ENCODE results near the gene DENND1A. TPM values are rescaled to one million over a fixed set of nuclear protein-coding genes. Genes with fewer than 3 reads are reported as not detected.

The DENND1A gene
- total RNA-seq, 1 experiment from 2014 or later, result 19.7 TPM

DNA sequence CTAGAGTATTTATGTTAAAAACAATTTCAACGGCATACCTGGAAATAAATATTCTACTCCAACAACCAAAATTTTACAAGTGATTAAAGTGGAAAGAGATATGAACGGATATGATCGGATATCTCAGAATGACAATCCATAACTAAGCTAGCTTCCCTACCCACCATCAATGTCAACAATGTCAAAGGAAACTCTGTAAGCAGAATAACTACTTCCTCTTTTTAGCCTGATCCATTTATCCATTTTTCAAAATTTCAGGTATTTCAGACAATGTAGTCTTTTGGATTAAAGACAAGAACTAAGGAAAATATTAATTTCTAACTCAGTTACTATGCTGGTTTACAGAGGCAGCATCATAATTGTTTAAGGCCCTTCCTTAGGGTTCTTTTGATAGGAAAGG is 188.7 kb downstream of the DENND1A start:
- Histone ChIP-seq H3K27ac (ENCODE audit: low read length) (no peak overlapping the region), H3K27me3 (ENCODE audit: control insufficient read depth, insufficient read depth, low read length) (no peaks in the 10 kb centered on the region), H3K36me3 (ENCODE audit: control insufficient read depth, insufficient read depth, low read length) (no peaks in the 10 kb centered on the region; the same call in 1 of the 2 replicates), H3K4me1 (ENCODE audit: control insufficient read depth, insufficient read depth, low read length) (no peaks in the 10 kb centered on the region), H3K4me3 (ENCODE audit: low read depth in 2 of 2, low read length in 2 of 2) (no peak overlapping the region), H3K9me3 (ENCODE audit: control insufficient read depth, insufficient read depth, low read depth, low read length) (no peaks in the 10 kb centered on the region)
- in situ Hi-C loops (cut with HindIII; ENCODE audit: low pct_unique_long_range_greater_than_20kb, low sequenced_read_pairs) (no loop called here), intact Hi-C loops (cut with micrococcal nuclease; ENCODE audit: unreplicated experiment) (no loop called here)
- POLR2A ChIA-PET, result no interaction called here
- ATAC-seq (no peak), DNase-seq (ENCODE audit: low read depth, low spot score) (no peak)
- CTCF ChIA-PET, result no interaction called here
- TF ChIP-seq, protein P1, sequence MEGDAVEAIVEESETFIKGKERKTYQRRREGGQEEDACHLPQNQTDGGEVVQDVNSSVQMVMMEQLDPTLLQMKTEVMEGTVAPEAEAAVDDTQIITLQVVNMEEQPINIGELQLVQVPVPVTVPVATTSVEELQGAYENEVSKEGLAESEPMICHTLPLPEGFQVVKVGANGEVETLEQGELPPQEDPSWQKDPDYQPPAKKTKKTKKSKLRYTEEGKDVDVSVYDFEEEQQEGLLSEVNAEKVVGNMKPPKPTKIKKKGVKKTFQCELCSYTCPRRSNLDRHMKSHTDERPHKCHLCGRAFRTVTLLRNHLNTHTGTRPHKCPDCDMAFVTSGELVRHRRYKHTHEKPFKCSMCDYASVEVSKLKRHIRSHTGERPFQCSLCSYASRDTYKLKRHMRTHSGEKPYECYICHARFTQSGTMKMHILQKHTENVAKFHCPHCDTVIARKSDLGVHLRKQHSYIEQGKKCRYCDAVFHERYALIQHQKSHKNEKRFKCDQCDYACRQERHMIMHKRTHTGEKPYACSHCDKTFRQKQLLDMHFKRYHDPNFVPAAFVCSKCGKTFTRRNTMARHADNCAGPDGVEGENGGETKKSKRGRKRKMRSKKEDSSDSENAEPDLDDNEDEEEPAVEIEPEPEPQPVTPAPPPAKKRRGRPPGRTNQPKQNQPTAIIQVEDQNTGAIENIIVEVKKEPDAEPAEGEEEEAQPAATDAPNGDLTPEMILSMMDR (IDR thresholded peaks at IDR 0.05), result no peak
- TF ChIP-seq, protein P2, sequence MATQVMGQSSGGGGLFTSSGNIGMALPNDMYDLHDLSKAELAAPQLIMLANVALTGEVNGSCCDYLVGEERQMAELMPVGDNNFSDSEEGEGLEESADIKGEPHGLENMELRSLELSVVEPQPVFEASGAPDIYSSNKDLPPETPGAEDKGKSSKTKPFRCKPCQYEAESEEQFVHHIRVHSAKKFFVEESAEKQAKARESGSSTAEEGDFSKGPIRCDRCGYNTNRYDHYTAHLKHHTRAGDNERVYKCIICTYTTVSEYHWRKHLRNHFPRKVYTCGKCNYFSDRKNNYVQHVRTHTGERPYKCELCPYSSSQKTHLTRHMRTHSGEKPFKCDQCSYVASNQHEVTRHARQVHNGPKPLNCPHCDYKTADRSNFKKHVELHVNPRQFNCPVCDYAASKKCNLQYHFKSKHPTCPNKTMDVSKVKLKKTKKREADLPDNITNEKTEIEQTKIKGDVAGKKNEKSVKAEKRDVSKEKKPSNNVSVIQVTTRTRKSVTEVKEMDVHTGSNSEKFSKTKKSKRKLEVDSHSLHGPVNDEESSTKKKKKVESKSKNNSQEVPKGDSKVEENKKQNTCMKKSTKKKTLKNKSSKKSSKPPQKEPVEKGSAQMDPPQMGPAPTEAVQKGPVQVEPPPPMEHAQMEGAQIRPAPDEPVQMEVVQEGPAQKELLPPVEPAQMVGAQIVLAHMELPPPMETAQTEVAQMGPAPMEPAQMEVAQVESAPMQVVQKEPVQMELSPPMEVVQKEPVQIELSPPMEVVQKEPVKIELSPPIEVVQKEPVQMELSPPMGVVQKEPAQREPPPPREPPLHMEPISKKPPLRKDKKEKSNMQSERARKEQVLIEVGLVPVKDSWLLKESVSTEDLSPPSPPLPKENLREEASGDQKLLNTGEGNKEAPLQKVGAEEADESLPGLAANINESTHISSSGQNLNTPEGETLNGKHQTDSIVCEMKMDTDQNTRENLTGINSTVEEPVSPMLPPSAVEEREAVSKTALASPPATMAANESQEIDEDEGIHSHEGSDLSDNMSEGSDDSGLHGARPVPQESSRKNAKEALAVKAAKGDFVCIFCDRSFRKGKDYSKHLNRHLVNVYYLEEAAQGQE (IDR thresholded peaks at IDR 0.05; ENCODE audit: insufficient read depth in 1 of 2, low read depth in 2 of 2, low read length in 1 of 2), result no peak
- TF ChIP-seq POLR2AphosphoS5 (IDR thresholded peaks at IDR 0.05; ENCODE audit: low read depth, low read length) (no peak), SIN3A (IDR thresholded peaks at IDR 0.05; ENCODE audit: borderline replicate concordance, insufficient read depth, low read depth, low read length) (no peak), TCF7L2 (IDR thresholded peaks at IDR 0.05; ENCODE audit: low read depth, low read length) (no peak)
- BruUV-seq (replicated peaks), result no TSS peak

DNA sequence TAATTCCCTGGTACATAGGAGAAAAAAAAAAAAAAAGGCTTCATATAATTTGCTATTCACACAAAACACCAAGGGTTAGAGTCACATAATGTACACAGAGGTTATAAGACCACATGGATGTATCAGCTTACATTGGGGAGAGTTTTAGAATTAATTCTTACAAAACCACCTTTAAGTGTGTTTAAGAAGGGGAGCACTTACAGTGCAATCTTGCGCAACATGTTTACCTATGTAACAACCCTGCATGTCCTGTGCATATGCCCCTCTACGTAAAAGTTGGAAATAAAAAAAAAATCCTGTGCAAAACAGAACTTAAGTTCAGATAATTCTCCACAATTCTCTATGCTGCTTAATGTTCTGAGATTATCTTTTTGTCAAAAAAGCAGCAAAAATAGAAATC is 190.0 kb downstream of the DENND1A start:
- POLR2A ChIA-PET, result no interaction called here
- intact Hi-C loops (cut with micrococcal nuclease; ENCODE audit: unreplicated experiment) (no loop called here), in situ Hi-C loops (cut with HindIII; ENCODE audit: low pct_unique_long_range_greater_than_20kb, low sequenced_read_pairs) (no loop called here)

More for the DNA sequence above, 190.0 kb downstream of the DENND1A start:
- no TSS peak for BruUV-seq (replicated peaks)
- ATAC-seq (no peak), DNase-seq (ENCODE audit: low read depth, low spot score) (no peak)
- H3K36me3 ChIP-seq (ENCODE audit: control insufficient read depth, insufficient read depth, low read length), result no peaks in the 10 kb centered on the region
- no peak overlapping the region for H3K27ac ChIP-seq (ENCODE audit: low read length)
- no peak overlapping the region for H3K4me3 ChIP-seq (ENCODE audit: low read depth in 2 of 2, low read length in 2 of 2)
- no peaks in the 10 kb centered on the region for H3K9me3 ChIP-seq (ENCODE audit: control insufficient read depth, insufficient read depth, low read depth, low read length)
- TF ChIP-seq, protein P1 (IDR thresholded peaks at IDR 0.05), result no peak
- TF ChIP-seq TCF7L2 (IDR thresholded peaks at IDR 0.05; ENCODE audit: low read depth, low read length) (no peak), POLR2AphosphoS5 (IDR thresholded peaks at IDR 0.05; ENCODE audit: low read depth, low read length) (no peak)
- H3K27me3 ChIP-seq (ENCODE audit: control insufficient read depth, insufficient read depth, low read length), result no peaks in the 10 kb centered on the region
- CTCF ChIA-PET, result no interaction called here
- no peaks in the 10 kb centered on the region for H3K4me1 ChIP-seq (ENCODE audit: control insufficient read depth, insufficient read depth, low read length)
